Left lung (tissue), 10 donors: ENCODE results near the gene TKT. TPM values are rescaled to one million over a fixed set of nuclear protein-coding genes. Genes with fewer than 3 reads are reported as not detected.
A peak's percentile ranks its signal among the peaks of the same experiment; 100 is the strongest.

Experiments
- ATAC-seq: fragments of 200-7000 bp; cut with Tn5 transposase; one replicate; pipeline ENCODE4 v1.9.1; 2020; ENCODE audit warnings: moderate library complexity
- DNase-seq, 4 donors: peaks; one replicate each; pipeline ENCODE4 v3.0.0-alpha.2; 2013 to 2020
- H3K27ac ChIP-seq, 2 donors: fragments of 200-600 bp; sonication (generic) in 1 of 2; one replicate each; pipeline versions ENCODE4 v1.5.0 to v1.8.0; 2020 to 2021
- H3K27me3 ChIP-seq, 2 donors: fragments of 200-600 bp; sonication (generic) in 1 of 2; one replicate each; pipeline versions ENCODE4 v1.5.0 to v1.8.0; 2020 to 2021
- H3K36me3 ChIP-seq, 2 donors: fragments of 200-600 bp; sonication (generic) in 1 of 2; one replicate each; pipeline versions ENCODE4 v1.5.0 to v1.8.0; 2020 to 2021
- H3K4me1 ChIP-seq, 2 donors: fragments of 200-600 bp; one replicate each; pipeline ENCODE4 v1.8.0; 2021
- H3K4me3 ChIP-seq, 2 donors: fragments of 200-600 bp; sonication (generic) in 1 of 2; one replicate each; pipeline versions ENCODE4 v1.5.0 to v1.8.0; 2020 to 2021; ENCODE audit warnings: mild to moderate bottlenecking in 1 of 2
- H3K9me3 ChIP-seq, 2 donors: fragments of 200-600 bp; sonication (generic) in 1 of 2; one replicate each; pipeline versions ENCODE4 v1.5.0 to v1.8.0; 2020 to 2021
- intact Hi-C, 2 donors: fragments of 100-400 bp; cut with DNase I; formaldehyde crosslinking; loops; one replicate each; pipeline versions ENCODE4 v1.11.2 to v1.14.2; 2022
- polyA plus RNA-seq, 6 donors: library from polyadenylated mRNA; unstranded; fragments of 120-200 nt; gene quantifications; one replicate each; pipeline ENCODE4 v1.2.1, GENCODE V29; 2013; ENCODE audit not compliant: insufficient read length in 6 of 6
- total RNA-seq, 2 donors: library from RNA; stranded (reverse); fragmentation: NEBNext Ultra II Directional; extraction: Animal tissue kit (Norgen Biotek cat#: 25700); gene quantifications; one replicate each; pipeline ENCODE4 v1.2.1, GENCODE V29; 2021
- TF ChIP-seq, protein P1 (sequence below), 2 donors: fragments of 200-600 bp; sonication (generic) in 1 of 2; IDR thresholded peaks; one replicate each; pipeline versions ENCODE4 v1.5.0 to v1.8.0; 2021; ENCODE audit warnings: antibody characterized with exemption in 2 of 2
- donor health status: DM: no; HTN: yes; CAD: no.
- donor health status: DM: no; HTN: no; CAD: no.

TKT gene
- total and polyA plus RNA-seq, 8 donors: 210 to 594 (median 239) TPM

DNA sequence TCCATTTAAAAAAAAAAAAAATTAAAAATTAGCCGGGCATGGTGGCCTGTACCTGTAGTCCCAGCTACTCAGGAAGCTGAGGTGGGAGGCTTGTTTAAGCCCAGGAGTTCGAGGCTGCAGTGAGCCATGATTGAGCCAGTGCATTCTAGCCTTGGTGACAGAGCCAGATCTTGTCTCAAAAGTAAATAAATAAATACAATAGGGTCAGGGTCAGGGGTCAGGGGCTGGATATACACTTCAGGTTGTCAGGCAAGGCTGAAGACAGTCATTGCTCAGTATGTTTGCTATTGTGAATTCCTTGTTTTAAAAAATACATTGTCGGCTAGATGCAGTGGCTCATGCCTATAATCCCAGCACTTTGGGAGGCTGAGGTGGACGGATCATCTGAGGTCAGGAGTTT, 8.1 kb upstream of the TKT start:
- TF ChIP-seq, protein P1, sequence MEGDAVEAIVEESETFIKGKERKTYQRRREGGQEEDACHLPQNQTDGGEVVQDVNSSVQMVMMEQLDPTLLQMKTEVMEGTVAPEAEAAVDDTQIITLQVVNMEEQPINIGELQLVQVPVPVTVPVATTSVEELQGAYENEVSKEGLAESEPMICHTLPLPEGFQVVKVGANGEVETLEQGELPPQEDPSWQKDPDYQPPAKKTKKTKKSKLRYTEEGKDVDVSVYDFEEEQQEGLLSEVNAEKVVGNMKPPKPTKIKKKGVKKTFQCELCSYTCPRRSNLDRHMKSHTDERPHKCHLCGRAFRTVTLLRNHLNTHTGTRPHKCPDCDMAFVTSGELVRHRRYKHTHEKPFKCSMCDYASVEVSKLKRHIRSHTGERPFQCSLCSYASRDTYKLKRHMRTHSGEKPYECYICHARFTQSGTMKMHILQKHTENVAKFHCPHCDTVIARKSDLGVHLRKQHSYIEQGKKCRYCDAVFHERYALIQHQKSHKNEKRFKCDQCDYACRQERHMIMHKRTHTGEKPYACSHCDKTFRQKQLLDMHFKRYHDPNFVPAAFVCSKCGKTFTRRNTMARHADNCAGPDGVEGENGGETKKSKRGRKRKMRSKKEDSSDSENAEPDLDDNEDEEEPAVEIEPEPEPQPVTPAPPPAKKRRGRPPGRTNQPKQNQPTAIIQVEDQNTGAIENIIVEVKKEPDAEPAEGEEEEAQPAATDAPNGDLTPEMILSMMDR (IDR thresholded peaks at IDR 0.05): no peak
- no peaks in the 10 kb centered on the region for H3K27me3 ChIP-seq
- no peak overlapping the region for H3K27ac ChIP-seq
- no peaks in the 10 kb centered on the region for H3K36me3 ChIP-seq
- no peak for DNase-seq
- no peak for ATAC-seq
- H3K4me1 ChIP-seq: peaks cover 3 to 32% of the 10 kb centered on the region in 2 donors
- no peaks in the 10 kb centered on the region for H3K9me3 ChIP-seq
- no peak overlapping the region for H3K4me3 ChIP-seq
- intact Hi-C loops: no loop called here

DNA sequence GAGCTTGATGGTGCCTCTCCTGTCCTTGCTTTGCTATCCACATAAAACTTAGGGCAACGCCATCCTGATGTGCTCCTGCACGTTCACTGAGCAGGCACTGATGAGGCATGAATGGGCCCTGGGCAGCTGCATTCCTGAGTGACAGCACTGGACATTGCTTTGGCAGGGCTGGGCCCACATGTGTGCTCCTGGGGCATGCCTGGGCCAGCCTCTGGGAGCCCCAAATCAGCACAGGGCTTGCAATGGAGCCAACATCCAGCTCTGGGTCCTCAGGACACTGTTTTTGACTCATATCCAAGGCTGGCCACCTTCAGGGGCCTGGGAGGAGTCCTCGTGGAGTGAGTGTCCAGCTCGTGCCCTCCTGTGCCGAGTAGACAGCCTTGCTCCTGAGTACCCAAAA, 5.9 kb upstream of the TKT start:
- intact Hi-C loops: no loop called here
- TF ChIP-seq, protein P1 (IDR thresholded peaks at IDR 0.05): no peak
- H3K4me1 ChIP-seq: peaks cover 0 to 24% of the 10 kb centered on the region in 2 donors
- DNase-seq (no peak), ATAC-seq (no peak)
- H3K9me3 ChIP-seq: no peaks in the 10 kb centered on the region
- no peaks in the 10 kb centered on the region for H3K36me3 ChIP-seq
- no peak overlapping the region for H3K4me3 ChIP-seq
- H3K27ac ChIP-seq: peak overlapping the region in 1 of 2 donors; percentile 80
- no peaks in the 10 kb centered on the region for H3K27me3 ChIP-seq

DNA sequence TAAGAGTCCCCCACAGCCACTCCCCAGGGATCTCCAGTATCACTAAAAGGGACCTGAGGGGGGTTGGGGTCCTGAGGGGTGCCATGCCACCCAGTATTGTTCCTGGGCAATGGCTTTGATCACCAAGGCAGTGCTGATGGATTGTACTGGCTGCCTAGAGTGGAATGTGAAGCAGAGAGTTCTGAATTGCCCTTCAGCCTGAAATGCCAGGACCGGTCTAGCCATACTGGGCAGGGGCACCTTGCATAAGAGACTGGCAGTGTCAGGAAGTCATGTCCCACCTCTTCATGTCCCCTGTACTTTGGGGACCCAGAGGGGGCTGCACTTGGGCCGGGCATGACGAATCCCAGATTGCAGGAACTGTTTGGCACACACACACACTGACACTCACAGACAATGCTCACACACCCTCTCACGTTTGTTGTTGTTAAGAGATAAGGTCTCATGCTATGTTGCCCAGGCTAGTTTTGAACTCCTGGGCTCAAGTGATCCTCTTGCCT, 4.5 kb upstream of the TKT start:
- Histone ChIP-seq H3K36me3 (no peaks in the 10 kb centered on the region), H3K9me3 (no peaks in the 10 kb centered on the region), H3K4me3 (no peak overlapping the region), H3K27ac (no peak overlapping the region), H3K4me1 (peaks cover 3 to 32% of the 10 kb centered on the region in 2 donors), H3K27me3 (no peaks in the 10 kb centered on the region)
- ATAC-seq (peak; percentile 4), DNase-seq (no peak)
- TF ChIP-seq, protein P1 (IDR thresholded peaks at IDR 0.05): no peak
- intact Hi-C loops: no loop called here

DNA sequence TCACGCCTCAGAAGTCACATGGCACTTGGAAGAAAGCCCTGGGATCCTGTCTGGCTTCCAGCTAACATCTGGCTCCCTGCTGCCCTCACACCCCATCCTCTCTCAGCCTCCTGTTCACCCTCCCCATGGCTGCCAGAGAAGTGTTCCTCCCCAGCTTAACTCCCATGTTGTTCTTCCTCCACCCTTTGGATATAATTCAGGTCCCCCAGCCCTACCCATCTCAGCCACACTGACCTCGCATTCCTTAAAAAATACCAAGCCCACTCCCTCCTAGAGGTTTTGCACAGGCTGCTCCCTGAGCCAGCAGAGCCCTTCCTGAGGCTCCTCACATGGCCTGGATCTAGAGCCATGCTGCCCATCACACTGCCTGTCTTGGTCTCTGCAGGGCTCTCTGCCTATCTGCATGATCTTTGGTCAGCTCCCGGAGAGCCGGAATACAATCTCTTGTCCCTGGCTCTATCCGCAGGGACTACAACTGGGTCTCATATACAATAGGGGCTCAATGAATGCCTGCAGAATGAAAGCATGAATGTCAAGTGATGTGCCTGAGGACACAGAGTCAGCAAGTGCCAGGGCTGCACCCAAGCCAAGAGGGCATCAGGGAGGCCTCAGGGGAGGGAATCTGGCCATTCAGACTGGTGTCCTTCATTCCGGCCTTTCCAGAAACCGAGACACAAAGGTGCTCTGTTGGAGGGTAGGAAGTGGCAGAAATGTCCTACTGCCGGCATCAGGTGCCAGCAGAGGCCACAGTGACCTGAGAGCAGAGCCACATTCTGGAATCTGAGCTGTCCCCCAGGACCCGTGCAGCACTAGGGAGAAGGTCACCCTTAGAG, 3.8 kb upstream of the TKT start:
- H3K9me3 ChIP-seq: no peaks in the 10 kb centered on the region
- no peak overlapping the region for H3K27ac ChIP-seq
- DNase-seq: no peak

More for the DNA sequence above, 3.8 kb upstream of the TKT start:
- Histone ChIP-seq H3K27me3 (no peaks in the 10 kb centered on the region), H3K4me1 (peaks cover 3 to 28% of the 10 kb centered on the region in 2 donors), H3K4me3 (no peak overlapping the region), H3K36me3 (no peaks in the 10 kb centered on the region)
- intact Hi-C loops: no loop called here
- TF ChIP-seq, protein P1 (IDR thresholded peaks at IDR 0.05): no peak
- no peak for ATAC-seq
